HG02642 (cell line): ENCODE data around the gene GLDC.

Source experiments
- ATAC-seq: cut with Tn5 transposase; IDR thresholded peaks from one replicate; pipeline ENCODE4 v1.9.1; 2021; ENCODE audit warnings: mild to moderate bottlenecking; ENCODE audit not compliant: unreplicated experiment, poor library complexity

GLDC gene

GRCh38 chr9:6535594-6535993 is 109.9 kb downstream of the GLDC start:
- ATAC-seq, result no peak

- ATAC-seq, result no peak
These were observed 120.0 kb downstream of the GLDC start for GRCh38 chr9:6525326-6526045.

GRCh38 chr9:6522263-6522662 is 123.3 kb downstream of the GLDC start:
- ATAC-seq, result no peak

- no peak for ATAC-seq
These were observed 133.4 kb downstream of the GLDC start for GRCh38 chr9:6512085-6512657.

GRCh38 chr9:6506571-6506970 is 139.0 kb downstream of the GLDC start:
- no peak for ATAC-seq

- no peak for ATAC-seq
These were observed 143.1 kb downstream of the GLDC start for GRCh38 chr9:6502399-6502798.

- no peak for ATAC-seq
These were observed 143.9 kb downstream of the GLDC start for GRCh38 chr9:6501526-6502210.

- no peak for ATAC-seq
These were observed 146.5 kb downstream of the GLDC start for GRCh38 chr9:6498982-6499381.

- ATAC-seq, result no peak
These were observed 150.1 kb downstream of the GLDC start for GRCh38 chr9:6495466-6495865.

- no peak for ATAC-seq
These were observed 154.7 kb downstream of the GLDC start for GRCh38 chr9:6490863-6491262.

- no peak for ATAC-seq
These were observed 156.4 kb downstream of the GLDC start for GRCh38 chr9:6489099-6489498.

GRCh38 chr9:6488395-6488794 is 157.1 kb downstream of the GLDC start:
- no peak for ATAC-seq

- no peak for ATAC-seq
These were observed 161.3 kb downstream of the GLDC start for GRCh38 chr9:6484210-6484609.
